Measurements from ENCODE around the gene LYRM1. TPM values are rescaled to one million over a fixed set of nuclear protein-coding genes. Genes with fewer than 3 reads are reported as not detected.

The LYRM1 gene
- total RNA-seq, 4 donors from 2014 or later: 37.1 to 106 (median 61.9) TPM

- no peak for TF ChIP-seq CTCF (IDR thresholded peaks at IDR 0.05; ENCODE audit: low read depth)
Observed at GRCh38 chr16:20942256-20942655, 41.7 kb downstream of the LYRM1 start.

- TF ChIP-seq CTCF (IDR thresholded peaks at IDR 0.05; ENCODE audit: low read depth): no peak
Observed at GRCh38 chr16:20944861-20945574, 44.4 kb downstream of the LYRM1 start.

GRCh38 chr16:20946015-20946629, 45.6 kb downstream of the LYRM1 start:
- no peak for TF ChIP-seq CTCF (IDR thresholded peaks at IDR 0.05; ENCODE audit: low read depth)

GRCh38 chr16:20948444-20948843, 47.9 kb downstream of the LYRM1 start:
- TF ChIP-seq CTCF (IDR thresholded peaks at IDR 0.05; ENCODE audit: low read depth): no peak

GRCh38 chr16:20949660-20950059, 49.1 kb downstream of the LYRM1 start:
- TF ChIP-seq CTCF (IDR thresholded peaks at IDR 0.05; ENCODE audit: low read depth): no peak

GRCh38 chr16:20950294-20950693, 49.7 kb downstream of the LYRM1 start:
- no peak for TF ChIP-seq CTCF (IDR thresholded peaks at IDR 0.05; ENCODE audit: low read depth)

- TF ChIP-seq CTCF (IDR thresholded peaks at IDR 0.05; ENCODE audit: low read depth): no peak
Observed at GRCh38 chr16:20952139-20952920, 51.8 kb downstream of the LYRM1 start.

Measured in subcutaneous adipose tissue (tissue), 4 donors.